DND-41 (cell line): ENCODE measurements around the gene CCDC159.
"Not testable (repeated sequence)": the region's sequence is repeated elsewhere in the genome, so short reads cannot be mapped to it uniquely, and the experiment has no call there.

Experiments
- ATAC-seq: fragments of 200-7000 bp; cut with Tn5 transposase; 3 replicates; pipeline ENCODE4 v1.9.1; 2021; ENCODE audit warnings: low read depth; ENCODE audit not compliant: insufficient read depth
- DNase-seq: peaks from one replicate; pipeline ENCODE4 v3.0.0-alpha.2; 2020
- H2AFZ ChIP-seq: 2 replicates; pipeline ENCODE4 v1.6.0; 2012; ENCODE audit warnings: low read depth, low read length
- H3K27ac ChIP-seq: 2 replicates; pipeline ENCODE4 v1.5.1; 2012; ENCODE audit warnings: low read length, inconsistent platforms
- H3K27me3 ChIP-seq: fragments of 200-600 bp; sonication (generic); 2 replicates; pipeline ENCODE4 v1.6.0; 2012; ENCODE audit warnings: low read length, mild to moderate bottlenecking, inconsistent platforms; ENCODE audit not compliant: insufficient read depth, poor library complexity
- H3K36me3 ChIP-seq: 2 replicates; pipeline ENCODE4 v1.5.1; 2012; ENCODE audit warnings: low read length, inconsistent platforms; ENCODE audit not compliant: insufficient read depth
- H3K4me1 ChIP-seq: 2 replicates; pipeline ENCODE4 v1.5.1; 2012; ENCODE audit warnings: mild to moderate bottlenecking, low read length; ENCODE audit not compliant: insufficient read depth
- H3K4me2 ChIP-seq: 2 replicates; pipeline ENCODE4 v1.6.0; 2012; ENCODE audit warnings: mild to moderate bottlenecking, moderate library complexity, low read length, inconsistent platforms; ENCODE audit not compliant: insufficient read depth
- H3K4me3 ChIP-seq, 2 experiments: fragments of 200-600 bp in 1 of 2; shearing (Covaris generic) in 1 of 2; 2 replicates each; pipeline ENCODE4 v1.5.1; 2012 to 2016; ENCODE audit warnings: inconsistent platforms in 2 of 2, low read length in 2 of 2, mild to moderate bottlenecking in 2 of 2, low read depth in 1 of 2, moderate library complexity in 1 of 2
- H3K79me2 ChIP-seq: 2 replicates; pipeline ENCODE4 v1.6.0; 2012; ENCODE audit warnings: low read length, inconsistent platforms; ENCODE audit not compliant: insufficient read depth
- H3K9ac ChIP-seq: 2 replicates; pipeline ENCODE4 v1.6.0; 2012; ENCODE audit warnings: low read depth, mild to moderate bottlenecking, inconsistent platforms, low read length, moderate library complexity
- H3K9me3 ChIP-seq: 2 replicates; pipeline ENCODE4 v1.5.1; 2012; ENCODE audit warnings: low read length, moderate library complexity, mild to moderate bottlenecking, inconsistent platforms; ENCODE audit not compliant: insufficient read depth, severe bottlenecking
- H4K20me1 ChIP-seq: 2 replicates; pipeline ENCODE4 v1.6.0; 2012; ENCODE audit warnings: low read length; ENCODE audit not compliant: insufficient read depth
- EZH2 ChIP-seq: IDR thresholded peaks from 3 replicates; pipeline ENCODE4 v1.6.1; 2012; ENCODE audit warnings: borderline replicate concordance, low read depth, mild to moderate bottlenecking, moderate library complexity, low read length, inconsistent platforms; ENCODE audit not compliant: severe bottlenecking
- TF ChIP-seq, protein P1 (sequence below): IDR thresholded peaks from 2 replicates; pipeline ENCODE4 v1.5.1; 2012; ENCODE audit warnings: borderline replicate concordance, low read length, moderate library complexity, mild to moderate bottlenecking; ENCODE audit not compliant: poor library complexity, severe bottlenecking; ENCODE audit errors: extremely low read depth

CCDC159 gene

GRCh38 chr19:11331502-11331901 is 14.8 kb upstream of the CCDC159 start:
- Histone ChIP-seq H3K4me1 (peaks cover under 1% of the 10 kb centered on the region; the same call in 1 of the 2 replicates), H3K9ac (no peak overlapping the region), H3K36me3 (peaks cover 47% of the 10 kb centered on the region), H3K79me2 (no peaks in the 10 kb centered on the region), H3K9me3 (no peaks in the 10 kb centered on the region), H3K27ac (no peak overlapping the region), H3K27me3 (no peaks in the 10 kb centered on the region), H2AFZ (no peak overlapping the region), H3K4me3 (no peak overlapping the region), H3K4me2 (no peak overlapping the region), H4K20me1 (no peaks in the 10 kb centered on the region)
- DNase-seq, result no peak
- TF ChIP-seq, protein P1, sequence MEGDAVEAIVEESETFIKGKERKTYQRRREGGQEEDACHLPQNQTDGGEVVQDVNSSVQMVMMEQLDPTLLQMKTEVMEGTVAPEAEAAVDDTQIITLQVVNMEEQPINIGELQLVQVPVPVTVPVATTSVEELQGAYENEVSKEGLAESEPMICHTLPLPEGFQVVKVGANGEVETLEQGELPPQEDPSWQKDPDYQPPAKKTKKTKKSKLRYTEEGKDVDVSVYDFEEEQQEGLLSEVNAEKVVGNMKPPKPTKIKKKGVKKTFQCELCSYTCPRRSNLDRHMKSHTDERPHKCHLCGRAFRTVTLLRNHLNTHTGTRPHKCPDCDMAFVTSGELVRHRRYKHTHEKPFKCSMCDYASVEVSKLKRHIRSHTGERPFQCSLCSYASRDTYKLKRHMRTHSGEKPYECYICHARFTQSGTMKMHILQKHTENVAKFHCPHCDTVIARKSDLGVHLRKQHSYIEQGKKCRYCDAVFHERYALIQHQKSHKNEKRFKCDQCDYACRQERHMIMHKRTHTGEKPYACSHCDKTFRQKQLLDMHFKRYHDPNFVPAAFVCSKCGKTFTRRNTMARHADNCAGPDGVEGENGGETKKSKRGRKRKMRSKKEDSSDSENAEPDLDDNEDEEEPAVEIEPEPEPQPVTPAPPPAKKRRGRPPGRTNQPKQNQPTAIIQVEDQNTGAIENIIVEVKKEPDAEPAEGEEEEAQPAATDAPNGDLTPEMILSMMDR, result no peak
- TF ChIP-seq EZH2, result no peak
- ATAC-seq, result no peak

DNA sequence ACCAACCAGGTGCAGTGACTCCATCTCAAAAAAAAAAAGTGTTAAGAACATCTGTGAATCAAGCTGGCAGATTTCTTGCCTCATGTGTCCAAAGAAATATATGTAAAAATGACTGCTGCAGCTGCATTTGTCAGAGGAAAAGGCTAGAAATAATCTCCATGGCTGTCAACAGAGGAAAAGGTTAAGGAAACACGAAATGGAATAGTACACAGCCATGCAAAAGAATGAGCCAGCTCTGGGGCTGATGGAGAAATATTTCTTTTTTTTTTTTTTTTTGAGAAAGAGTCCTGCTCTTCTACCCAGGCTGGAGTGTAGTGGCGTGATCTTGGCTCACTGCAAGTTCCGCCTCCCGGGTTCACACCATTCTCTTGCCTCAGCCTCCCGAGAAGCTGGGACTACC is 13.5 kb upstream of the CCDC159 start:
- no peak for ATAC-seq
- H3K9me3 ChIP-seq, result no peaks in the 10 kb centered on the region
- H3K9ac ChIP-seq, result no peak overlapping the region
- no peak overlapping the region for H3K27ac ChIP-seq
- H3K36me3 ChIP-seq, result peaks cover 43% of the 10 kb centered on the region
- peaks cover 6% of the 10 kb centered on the region; the same call in 1 of the 2 replicates for H3K4me1 ChIP-seq
- no peak for DNase-seq
- no peak overlapping the region for H3K4me2 ChIP-seq
- no peak for TF ChIP-seq EZH2
- TF ChIP-seq, protein P1, result no peak
- H3K4me3 ChIP-seq, result no peak overlapping the region
- H3K27me3 ChIP-seq, result no peaks in the 10 kb centered on the region
- H3K79me2 ChIP-seq, result no peaks in the 10 kb centered on the region
- no peak overlapping the region for H2AFZ ChIP-seq
- H4K20me1 ChIP-seq, result no peaks in the 10 kb centered on the region; the same call in 1 of the 2 replicates

GRCh38 chr19:11333838-11334237 is 12.5 kb upstream of the CCDC159 start:
- H3K27ac ChIP-seq, H3K9me3 ChIP-seq, H2AFZ ChIP-seq, H3K79me2 ChIP-seq, ATAC-seq, DNase-seq, H3K4me3 ChIP-seq, H3K4me2 ChIP-seq, H3K27me3 ChIP-seq, H4K20me1 ChIP-seq, H3K9ac ChIP-seq: not testable (repeated sequence)
- Histone ChIP-seq H3K4me1 (peaks cover 15% of the 10 kb centered on the region), H3K36me3 (peaks cover 43% of the 10 kb centered on the region)

DNA sequence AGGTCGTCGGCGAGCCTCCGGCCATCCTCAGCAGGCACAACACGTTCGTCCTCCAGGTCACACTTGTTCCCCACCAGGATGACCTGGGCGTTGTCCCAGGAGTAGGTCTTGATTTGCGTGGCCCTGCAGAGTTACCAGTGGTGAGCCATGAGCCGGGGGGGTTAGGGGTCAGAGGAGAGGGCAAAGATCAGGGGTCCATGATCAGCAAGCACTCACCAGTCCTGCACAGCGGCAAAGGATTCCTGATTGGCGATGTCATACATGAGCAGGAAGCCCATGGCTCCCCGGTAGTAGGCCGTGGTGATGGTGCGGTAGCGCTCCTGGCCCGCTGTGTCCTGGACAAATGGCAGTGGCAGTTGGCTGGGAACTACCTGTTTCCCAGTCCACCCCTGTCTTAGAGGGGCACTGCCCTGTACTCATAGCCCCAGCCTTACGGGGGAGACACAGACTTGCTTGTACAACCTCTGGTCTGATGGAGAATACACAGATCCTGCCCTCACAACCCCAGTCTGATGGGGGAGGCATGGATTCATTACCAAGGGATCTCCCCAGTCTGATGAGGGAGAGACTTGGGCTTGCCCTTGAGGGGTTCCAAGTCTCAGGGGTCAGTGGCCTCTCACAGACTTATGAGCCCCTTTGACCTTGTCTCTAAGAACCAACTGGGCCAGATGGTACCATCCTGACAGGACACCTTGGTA is 10.7 kb upstream of the CCDC159 start:
- Histone ChIP-seq H4K20me1 (no peaks in the 10 kb centered on the region; the same call in 1 of the 2 replicates), H3K36me3 (peaks cover 34% of the 10 kb centered on the region), H3K9ac (no peak overlapping the region), H3K9me3 (no peaks in the 10 kb centered on the region), H3K79me2 (peaks cover 13% of the 10 kb centered on the region), H3K4me3 (no peak overlapping the region), H3K27me3 (no peaks in the 10 kb centered on the region), H2AFZ (no peak overlapping the region), H3K4me1 (peaks cover 27% of the 10 kb centered on the region), H3K27ac (no peak overlapping the region; the same call in 1 of the 2 replicates), H3K4me2 (no peak overlapping the region)
- TF ChIP-seq EZH2, result no peak
- TF ChIP-seq, protein P1, result no peak
- no peak for ATAC-seq
- no peak for DNase-seq
